ENCODE data around the gene CACNA1B. TPM values are rescaled to one million over a fixed set of nuclear protein-coding genes. Genes with fewer than 3 reads are reported as not detected.
"Not testable (repeated sequence)": the region's sequence is repeated elsewhere in the genome, so short reads cannot be mapped to it uniquely, and the experiment has no call there.

CACNA1B gene
- total and polyA plus RNA-seq, 2 of the 4 experiments (the other 2 are of a cell fraction), result 0.02 TPM; not detected in 1

DNA sequence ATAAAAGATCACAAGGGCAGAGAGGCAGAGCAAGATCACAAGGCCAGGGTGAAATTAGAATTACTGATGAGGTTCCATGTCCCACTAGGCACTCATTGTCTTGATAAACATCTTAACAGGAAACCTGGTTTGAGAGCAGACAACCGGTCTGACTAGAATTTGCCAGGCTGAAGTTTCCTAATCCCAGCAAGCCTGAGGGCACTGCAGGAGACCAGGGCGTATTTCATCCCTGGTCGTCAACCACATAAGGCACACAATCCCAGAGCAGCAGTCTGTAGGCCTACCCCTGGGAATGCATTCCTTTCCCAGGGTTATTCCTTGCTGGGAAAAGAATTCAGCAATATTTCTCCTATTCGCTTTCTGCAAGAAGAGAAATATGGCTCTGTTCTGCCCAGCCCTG is 214.5 kb downstream of the CACNA1B start:
- H2BK20ac ChIP-seq (ENCODE audit: low read depth, low read length); in situ Hi-C loops (cut with MboI; ENCODE audit: low sequenced_read_pairs); H3K36me3 ChIP-seq (ENCODE audit: control insufficient read depth, insufficient read depth, low read length); H2BK5ac ChIP-seq (ENCODE audit: low read depth, low read length, poor library complexity, severe bottlenecking); CTCF ChIA-PET; H4K20me1 ChIP-seq (ENCODE audit: insufficient read depth, low read length); ATAC-seq (ENCODE audit: low read depth); H4K8ac ChIP-seq (ENCODE audit: low read depth in 2 of 2, low read length in 2 of 2); H3K14ac ChIP-seq (replicated peaks; ENCODE audit: low read depth, low read length); H3K9me3 ChIP-seq (ENCODE audit: control insufficient read depth, insufficient read depth, low read length); H2BK15ac ChIP-seq (ENCODE audit: low read depth, low read length); H3K27ac ChIP-seq (ENCODE audit: insufficient read depth, low read length); H3K23ac ChIP-seq (ENCODE audit: low read depth, low read length); H3K4me3 ChIP-seq (ENCODE audit: insufficient read depth, low read depth, low read length); POLR2A ChIA-PET (ENCODE audit: unreplicated experiment); intact Hi-C loops (cut with micrococcal nuclease); H4K5ac ChIP-seq (ENCODE audit: low read depth, low read length); DNase-seq; H3K4me1 ChIP-seq (ENCODE audit: control insufficient read depth, insufficient read depth, low read length); H3K4ac ChIP-seq (ENCODE audit: low read depth, low read length); H3K9ac ChIP-seq (ENCODE audit: low read depth, low read length); H3K56ac ChIP-seq (ENCODE audit: extremely low read depth, insufficient read depth, low read length); H3K18ac ChIP-seq (ENCODE audit: low read depth, low read length); H3K4me2 ChIP-seq (ENCODE audit: low read depth, low read length); H2AK9ac ChIP-seq (replicated peaks; ENCODE audit: low read depth, low read length, poor library complexity); H2AFZ ChIP-seq (replicated peaks; ENCODE audit: low read length, poor library complexity); BruUV-seq (replicated peaks); H3K27me3 ChIP-seq (ENCODE audit: control insufficient read depth, insufficient read depth, low read length); H3K9me1 ChIP-seq (ENCODE audit: insufficient read depth, low read length); H2AK5ac ChIP-seq (ENCODE audit: low read depth, low read length); H2BK120ac ChIP-seq (ENCODE audit: low read depth, low read length); H4K91ac ChIP-seq (ENCODE audit: insufficient read depth, low read depth, low read length); dilution Hi-C loops (cut with HindIII; ENCODE audit: low sequenced_read_pairs, unreplicated experiment); H3K79me1 ChIP-seq (ENCODE audit: low read depth in 1 of 2, low read length in 2 of 2): not testable (repeated sequence)
- 67% methylated on average over 1 of the region's 4 CpGs; no CpG with 5 or more reads in 1 of the 2 experiments for WGBS, 2 experiments (ENCODE audit: extremely low coverage in 2 of 2, insufficient read length in 1 of 2)

All from IMR-90 (cell line).